Hepatocyte (in vitro differentiated cells): ENCODE data around the gene EIF4G3. TPM values are rescaled to one million over a fixed set of nuclear protein-coding genes. Genes with fewer than 3 reads are reported as not detected.
"Not testable (repeated sequence)": the region's sequence is repeated elsewhere in the genome, so short reads cannot be mapped to it uniquely, and the experiment has no call there.

Experiments used
- DNase-seq: peaks from one replicate; pipeline ENCODE4 v3.0.0-alpha.2; 2016; ENCODE audit warnings: low spot score
- H2AFZ ChIP-seq: fragments of 200-600 bp; sonication (generic); 2 replicates; pipeline ENCODE4 v1.6.0; 2016; ENCODE audit warnings: antibody characterized with exemption, mild to moderate bottlenecking
- H3K27ac ChIP-seq: fragments of 200-600 bp; sonication (generic); 2 replicates; pipeline ENCODE4 v1.5.1; 2016; ENCODE audit warnings: mild to moderate bottlenecking
- H3K27me3 ChIP-seq: fragments of 200-600 bp; sonication (generic); 2 replicates; pipeline ENCODE4 v1.6.1; 2016
- H3K36me3 ChIP-seq: fragments of 200-600 bp; sonication (generic); replicated peaks from 2 replicates; pipeline ENCODE4 v1.5.1; 2016; ENCODE audit warnings: low read depth; ENCODE audit not compliant: insufficient read depth
- H3K4me1 ChIP-seq: fragments of 200-600 bp; sonication (generic); 2 replicates; pipeline ENCODE4 v1.5.1; 2016; ENCODE audit warnings: mild to moderate bottlenecking, moderate library complexity; ENCODE audit not compliant: insufficient read depth
- H3K4me2 ChIP-seq: fragments of 200-600 bp; sonication (generic); 2 replicates; pipeline ENCODE4 v1.6.0; 2016
- H3K4me3 ChIP-seq: fragments of 200-600 bp; sonication (generic); 2 replicates; pipeline ENCODE4 v1.5.1; 2016; ENCODE audit warnings: mild to moderate bottlenecking
- H3K79me2 ChIP-seq: fragments of 200-600 bp; sonication (generic); 2 replicates; pipeline ENCODE4 v1.6.0; 2017; ENCODE audit warnings: mild to moderate bottlenecking
- H3K9me2 ChIP-seq: fragments of 200-600 bp; sonication (generic); replicated peaks from 2 replicates; pipeline ENCODE4 v1.6.0; 2017; ENCODE audit warnings: mild to moderate bottlenecking; ENCODE audit not compliant: insufficient read depth
- H3K9me3 ChIP-seq: fragments of 200-600 bp; sonication (generic); 2 replicates; pipeline ENCODE4 v1.5.1; 2016; ENCODE audit warnings: low read depth, mild to moderate bottlenecking
- H4K20me1 ChIP-seq: fragments of 200-600 bp; sonication (generic); 2 replicates; pipeline ENCODE4 v1.6.0; 2016; ENCODE audit warnings: mild to moderate bottlenecking; ENCODE audit not compliant: insufficient read depth, poor library complexity, severe bottlenecking
- CTCF ChIP-seq: fragments of 200-600 bp; sonication (generic); IDR thresholded peaks from 2 replicates; pipeline ENCODE4 v1.5.1; 2016; ENCODE audit warnings: antibody characterized with exemption, mild to moderate bottlenecking; ENCODE audit not compliant: poor library complexity
- EZH2 ChIP-seq: fragments of 200-600 bp; sonication (generic); IDR thresholded peaks from 2 replicates; pipeline ENCODE4 v1.6.1; 2016; ENCODE audit warnings: antibody characterized with exemption, mild to moderate bottlenecking, borderline replicate concordance
- EZH2phosphoT487 ChIP-seq: fragments of 200-600 bp; sonication (generic); IDR thresholded peaks from one replicate; pipeline ENCODE4 v1.6.1; 2018; ENCODE audit warnings: antibody characterized with exemption, mild to moderate bottlenecking, low read depth, moderate library complexity; ENCODE audit not compliant: unreplicated experiment, severe bottlenecking
- WGBS: methylation state at CpG from one replicate; pipeline ENCODE4 v1.1.6; 2016; ENCODE audit warnings: low lambda C conversion rate; ENCODE audit errors: missing lambda C conversion rate; 5-methylcytosine and 5-hydroxymethylcytosine counted together
- polyA plus RNA-seq: library from polyadenylated mRNA; unstranded; fragments of >200 nt; fragmentation: Nextera tagmentation; extraction: Ambion mirVana; gene quantifications from 2 replicates; pipeline ENCODE4 v1.2.1, GENCODE V29; 2016
- total RNA-seq: library from RNA; depleted of rRNA; stranded (reverse); fragments of >200 nt; gene quantifications from 2 replicates; pipeline ENCODE4 v1.2.3, GENCODE V29; 2014

EIF4G3 gene
- total and polyA plus RNA-seq, 2 experiments from 2014 or later = 33.4 to 42.2 TPM

- H3K9me2 ChIP-seq = no peaks in the 10 kb centered on the region
- no peak overlapping the region for H2AFZ ChIP-seq
- H3K36me3 ChIP-seq = no peaks in the 10 kb centered on the region
- H3K27ac ChIP-seq = no peak overlapping the region
- peaks cover 3% of the 10 kb centered on the region for H4K20me1 ChIP-seq
- TF ChIP-seq EZH2 (no peak), CTCF (no peak), EZH2phosphoT487 (no peak)
- DNase-seq = no peak
- H3K79me2 ChIP-seq = peaks cover 6% of the 10 kb centered on the region
- H3K9me3 ChIP-seq = no peaks in the 10 kb centered on the region
- 60% methylated on average over 3 of the region's 3 CpGs for WGBS
- H3K4me3 ChIP-seq = no peak overlapping the region
- peaks cover 7% of the 10 kb centered on the region for H3K4me1 ChIP-seq
- H3K4me2 ChIP-seq = no peak overlapping the region
- H3K27me3 ChIP-seq = no peaks in the 10 kb centered on the region
These were observed 385.9 kb downstream of the EIF4G3 start for GRCh38 chr1:20790785-20791184.

- H3K4me2 ChIP-seq, H2AFZ ChIP-seq, H3K9me2 ChIP-seq, H3K9me3 ChIP-seq, H3K36me3 ChIP-seq, H3K27me3 ChIP-seq, DNase-seq, H3K4me3 ChIP-seq, H3K27ac ChIP-seq: not testable (repeated sequence)
- 95% methylated on average over 9 of the region's 9 CpGs for WGBS
- Histone ChIP-seq H3K4me1 (peaks cover 11% of the 10 kb centered on the region), H4K20me1 (peaks cover 15% of the 10 kb centered on the region), H3K79me2 (peaks cover 18% of the 10 kb centered on the region)
These were observed 387.1 kb downstream of the EIF4G3 start for GRCh38 chr1:20789598-20789997.

- TF ChIP-seq CTCF (no peak), EZH2phosphoT487 (no peak), EZH2 (no peak)
- 40% methylated on average over 22 of the region's 22 CpGs for WGBS
- peak; percentile 55 for DNase-seq
- no peaks in the 10 kb centered on the region for H3K9me2 ChIP-seq
- peak overlapping the region; percentile 44 for H3K4me3 ChIP-seq
- peaks cover 14% of the 10 kb centered on the region for H3K4me1 ChIP-seq
- no peaks in the 10 kb centered on the region for H3K9me3 ChIP-seq
- H3K27ac ChIP-seq = peak overlapping the region; percentile 96
- H3K79me2 ChIP-seq = peaks cover 33% of the 10 kb centered on the region
- H2AFZ ChIP-seq = peak overlapping the region; percentile 67
- H4K20me1 ChIP-seq = peaks cover 30% of the 10 kb centered on the region
- no peaks in the 10 kb centered on the region for H3K36me3 ChIP-seq
- H3K27me3 ChIP-seq = no peaks in the 10 kb centered on the region
- peak overlapping the region; percentile 86 for H3K4me2 ChIP-seq
These were observed 388.6 kb downstream of the EIF4G3 start for GRCh38 chr1:20787840-20788795.
